Islet precursor cell (in vitro differentiated cells): ENCODE measurements around the gene HGF.
A peak's percentile ranks its signal among the peaks of the same experiment; 100 is the strongest.

ENCODE experiments used
- DNase-seq: peaks from one replicate; pipeline ENCODE4 v3.0.0-alpha.2; 2018

HGF gene

GRCh38 chr7:81715984-81716588, 53.8 kb downstream of the HGF start:
- peak; percentile 46 for DNase-seq

- no peak for DNase-seq
These were observed 55.5 kb downstream of the HGF start for GRCh38 chr7:81714306-81714705.

GRCh38 chr7:81710751-81711150, 59.1 kb downstream of the HGF start:
- no peak for DNase-seq

GRCh38 chr7:81709836-81710235, 60.0 kb downstream of the HGF start:
- DNase-seq, result no peak

- DNase-seq, result no peak
These were observed 61.9 kb downstream of the HGF start for GRCh38 chr7:81707966-81708365.

- DNase-seq, result no peak
These were observed 62.7 kb downstream of the HGF start for GRCh38 chr7:81707196-81707595.

- no peak for DNase-seq
These were observed 64.6 kb downstream of the HGF start for GRCh38 chr7:81705206-81705605.

GRCh38 chr7:81704595-81704994, 65.3 kb downstream of the HGF start:
- no peak for DNase-seq

- no peak for DNase-seq
These were observed 70.9 kb downstream of the HGF start for GRCh38 chr7:81698965-81699364.

- no peak for DNase-seq
These were observed 75.1 kb downstream of the HGF start for GRCh38 chr7:81694711-81695110.

GRCh38 chr7:81693894-81694293, 76.0 kb downstream of the HGF start:
- no peak for DNase-seq

- DNase-seq, result no peak
These were observed 76.8 kb downstream of the HGF start for GRCh38 chr7:81693080-81693479.

GRCh38 chr7:81692146-81692905, 77.5 kb downstream of the HGF start:
- no peak for DNase-seq

- no peak for DNase-seq
These were observed 78.5 kb downstream of the HGF start for GRCh38 chr7:81691199-81691821.

- DNase-seq, result no peak
These were observed 79.2 kb downstream of the HGF start for GRCh38 chr7:81690688-81691087.

GRCh38 chr7:81690251-81690650, 79.6 kb downstream of the HGF start:
- DNase-seq, result peak; percentile 63

- no peak for DNase-seq
These were observed 81.0 kb downstream of the HGF start for GRCh38 chr7:81688622-81689411.

- DNase-seq, result no peak
These were observed 82.8 kb downstream of the HGF start for GRCh38 chr7:81687062-81687461.

GRCh38 chr7:81685270-81685868, 84.5 kb downstream of the HGF start:
- no peak for DNase-seq

- DNase-seq, result peak; percentile 96
These were observed 85.2 kb downstream of the HGF start for GRCh38 chr7:81684514-81685269.

- no peak for DNase-seq
These were observed 85.8 kb downstream of the HGF start for GRCh38 chr7:81684033-81684432.

- DNase-seq, result no peak
These were observed 87.0 kb downstream of the HGF start for GRCh38 chr7:81682873-81683272.
